NCI-H187 treated with DMSO at 0.1 percent for 48 hours (cell line): Measurements from ENCODE around the gene MRPL52.
"Not testable (repeated sequence)": the region's sequence is repeated elsewhere in the genome, so short reads cannot be mapped to it uniquely, and the experiment has no call there.

Experiments used
- DNase-seq: peaks from one replicate; lab custom pipeline; 2025; lab: John Stamatoyannopoulos, UW

The MRPL52 gene

DNA sequence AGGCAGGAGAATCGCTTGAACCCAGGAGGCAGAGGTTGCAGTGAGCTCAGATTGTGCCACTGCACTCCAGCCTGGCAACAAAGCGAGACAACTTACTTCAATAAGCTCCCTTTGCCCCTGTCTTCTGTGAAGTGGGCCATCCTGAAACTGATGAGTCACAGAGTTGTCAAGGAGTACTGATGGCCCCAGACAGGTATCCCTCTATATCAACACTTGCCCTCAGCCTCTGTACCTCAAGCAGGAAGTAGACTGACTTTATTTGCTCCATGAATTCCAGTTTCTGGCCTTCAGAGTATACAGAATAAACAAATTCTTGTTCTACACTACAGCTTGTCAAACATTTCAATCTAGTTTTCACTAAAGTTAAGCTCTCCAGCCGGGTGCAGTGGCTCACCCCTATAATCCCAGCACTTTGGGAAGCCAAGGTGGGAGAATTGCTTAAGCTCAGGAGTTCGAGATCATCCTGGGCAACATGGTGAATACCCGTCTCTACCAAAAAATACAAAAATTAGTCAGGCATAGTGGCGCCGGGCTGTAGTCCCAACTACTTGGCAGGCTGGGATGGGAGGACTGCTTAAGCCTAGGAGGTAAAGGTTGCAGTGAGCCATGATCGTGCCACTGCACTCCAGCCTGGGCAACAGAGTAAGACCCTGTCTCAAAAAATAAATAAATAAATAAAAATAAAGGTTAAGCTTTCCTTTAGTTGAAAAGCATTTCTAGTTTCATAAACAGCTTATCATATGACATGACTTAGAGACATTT lies 25.5 kb downstream of the MRPL52 start:
- no peak for DNase-seq

DNA sequence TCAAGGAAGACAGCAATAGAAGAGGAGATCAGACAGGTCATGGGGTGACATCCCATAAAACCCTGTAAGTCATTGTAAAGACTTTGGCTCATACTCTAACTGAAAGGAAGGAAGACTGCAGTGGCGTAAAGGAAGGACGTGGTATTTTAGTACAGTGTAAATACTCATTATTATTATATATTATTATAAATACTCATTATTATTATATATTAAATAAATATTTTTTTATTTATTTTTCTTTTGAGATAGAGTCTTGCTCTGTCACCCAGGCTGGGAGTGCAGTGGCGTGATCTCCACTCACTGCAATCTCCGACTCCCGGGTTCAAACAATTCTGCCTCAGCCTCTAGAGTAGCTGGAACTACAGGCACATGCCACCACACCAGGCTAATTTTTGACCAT lies 26.7 kb downstream of the MRPL52 start:
- no peak for DNase-seq

DNA sequence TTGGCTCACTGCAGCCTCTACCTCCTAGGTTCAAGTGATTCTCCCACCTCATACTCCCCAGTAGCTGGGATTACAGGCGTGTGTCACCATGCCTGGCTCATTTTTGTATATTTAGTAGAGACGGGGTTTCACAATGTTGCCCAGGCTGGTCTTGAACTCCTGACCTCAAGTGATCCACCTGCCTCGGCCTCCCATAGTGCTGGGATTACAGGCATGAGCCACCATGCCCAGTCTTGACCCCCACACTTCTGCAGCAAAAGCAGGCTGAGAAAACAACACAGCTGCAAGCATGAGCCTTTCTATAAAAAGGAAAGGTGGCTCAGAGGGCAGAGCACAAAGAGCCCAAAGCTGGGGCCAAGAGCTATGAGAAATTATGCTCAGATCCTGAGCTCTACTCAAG lies 30.7 kb downstream of the MRPL52 start:
- not testable (repeated sequence) for DNase-seq

DNA sequence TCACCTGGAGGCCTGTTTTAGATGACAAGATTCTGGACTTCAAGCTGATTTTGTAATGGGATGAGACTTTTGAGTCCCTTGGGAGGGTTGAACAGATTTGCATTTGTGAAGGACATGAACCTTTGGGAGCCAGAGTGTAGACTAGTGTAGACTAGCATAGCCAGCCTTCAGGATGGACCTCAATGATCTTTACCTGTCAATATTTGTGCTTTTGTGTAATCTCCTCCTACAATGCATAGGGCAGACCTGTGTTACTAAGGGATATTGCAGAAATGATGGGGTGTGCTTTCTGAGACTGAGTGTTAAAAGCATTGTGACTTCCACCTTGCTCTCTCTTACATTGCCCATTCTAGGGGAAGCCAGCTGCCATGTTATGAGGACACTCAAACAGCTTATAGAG lies 32.0 kb downstream of the MRPL52 start:
- no peak for DNase-seq

DNA sequence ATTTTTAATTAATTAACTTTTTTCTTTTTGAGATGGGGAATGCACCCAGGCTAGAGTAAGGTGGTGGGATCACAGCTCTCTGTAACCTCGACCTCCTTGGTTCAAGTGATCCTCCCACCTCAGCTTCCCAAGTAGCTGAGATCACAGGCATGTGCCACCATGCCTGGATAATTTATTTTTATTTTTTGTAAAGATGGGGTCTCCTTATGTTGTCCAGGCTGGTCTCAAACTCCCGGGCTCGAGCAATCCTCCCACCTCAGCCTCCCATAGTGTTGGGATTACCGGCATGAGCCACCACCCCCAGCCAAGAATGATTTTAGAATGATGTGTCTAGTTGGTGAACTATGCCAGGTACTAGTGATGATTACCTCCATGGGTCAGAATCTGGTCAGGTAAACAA lies 35.3 kb downstream of the MRPL52 start:
- DNase-seq = no peak

DNA sequence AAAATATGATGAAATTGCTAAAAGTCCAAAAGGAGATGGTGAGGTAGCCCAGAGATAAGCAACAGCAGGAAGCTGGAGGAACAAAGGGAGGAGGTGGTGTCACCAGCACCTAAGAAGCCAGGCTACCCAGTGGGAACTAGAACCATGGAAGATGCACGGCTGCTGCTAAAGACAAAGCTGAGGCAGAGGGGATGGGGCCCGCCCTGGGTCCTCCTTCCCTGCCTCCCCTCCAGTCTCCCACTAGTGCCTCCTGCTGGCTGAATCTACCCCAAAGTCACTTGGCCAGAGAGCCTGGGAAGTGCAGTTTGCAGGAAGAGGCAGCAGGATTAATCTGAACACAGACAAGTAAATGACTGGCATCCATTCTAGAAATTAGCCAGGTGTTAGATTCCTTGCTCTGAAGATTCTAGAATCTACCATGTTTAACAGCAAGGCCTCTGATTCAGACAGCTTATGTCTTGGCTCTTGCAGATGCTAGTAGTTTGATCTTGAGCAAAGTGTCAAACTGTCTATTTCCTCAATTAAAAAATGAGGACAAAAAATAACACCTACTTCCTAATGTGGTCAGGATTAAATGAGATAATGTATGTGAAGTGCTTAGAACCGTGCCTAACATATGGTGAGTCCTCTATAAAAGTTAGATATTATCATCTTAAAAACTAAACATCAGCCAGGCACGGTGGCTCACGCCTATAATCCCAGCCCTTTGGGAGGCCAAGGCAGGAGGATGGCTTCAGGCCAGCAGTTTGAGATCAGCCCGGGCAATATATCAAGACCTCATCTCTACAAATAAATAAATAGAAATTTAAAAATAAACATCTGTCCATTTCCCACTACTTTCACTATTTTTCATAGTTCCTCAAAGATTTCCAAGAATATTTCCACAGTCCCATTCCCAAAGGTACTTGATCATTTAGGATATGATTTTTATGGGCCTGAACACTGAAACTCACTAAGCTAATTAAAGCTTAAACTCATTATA lies 36.0 kb downstream of the MRPL52 start:
- no peak for DNase-seq

DNA sequence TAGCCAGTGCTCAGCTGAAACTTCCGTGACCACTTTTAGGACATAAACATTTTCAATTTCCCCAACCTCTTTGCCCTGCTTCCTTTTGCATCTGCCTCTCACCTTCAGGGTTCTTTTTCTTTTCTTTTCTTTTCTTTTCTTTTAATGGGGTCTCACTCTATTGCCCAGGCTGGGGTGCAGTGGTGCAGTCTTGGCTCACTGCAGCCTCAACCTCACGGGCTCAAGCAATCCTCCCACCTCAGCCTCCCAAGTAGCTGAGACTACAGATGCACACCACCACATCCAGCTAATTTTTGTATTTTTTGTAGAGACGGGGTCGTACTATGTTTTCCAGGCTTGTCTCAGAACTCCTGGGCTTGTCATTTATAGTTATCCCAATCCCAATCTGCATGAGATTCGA lies 37.2 kb downstream of the MRPL52 start:
- no peak for DNase-seq

DNA sequence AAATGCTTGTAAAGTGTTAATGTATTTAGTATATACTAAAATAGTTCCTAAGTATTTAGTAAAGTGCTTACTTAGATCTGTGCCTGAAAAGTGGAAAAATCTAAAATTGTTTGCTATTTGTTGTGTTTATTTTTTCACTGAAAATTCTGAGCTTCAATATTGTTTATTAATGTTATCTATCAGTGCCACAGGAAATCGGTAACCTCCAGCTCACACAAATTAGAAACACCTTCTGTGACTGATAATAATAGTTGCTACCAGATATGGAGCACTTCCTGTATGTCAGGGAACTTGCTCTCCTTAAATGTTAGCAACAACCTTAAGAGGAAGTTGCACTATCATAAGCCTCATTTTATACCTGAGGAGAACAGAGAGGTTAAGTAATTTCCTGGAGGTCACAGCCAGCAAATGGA lies 41.1 kb downstream of the MRPL52 start:
- no peak for DNase-seq

DNA sequence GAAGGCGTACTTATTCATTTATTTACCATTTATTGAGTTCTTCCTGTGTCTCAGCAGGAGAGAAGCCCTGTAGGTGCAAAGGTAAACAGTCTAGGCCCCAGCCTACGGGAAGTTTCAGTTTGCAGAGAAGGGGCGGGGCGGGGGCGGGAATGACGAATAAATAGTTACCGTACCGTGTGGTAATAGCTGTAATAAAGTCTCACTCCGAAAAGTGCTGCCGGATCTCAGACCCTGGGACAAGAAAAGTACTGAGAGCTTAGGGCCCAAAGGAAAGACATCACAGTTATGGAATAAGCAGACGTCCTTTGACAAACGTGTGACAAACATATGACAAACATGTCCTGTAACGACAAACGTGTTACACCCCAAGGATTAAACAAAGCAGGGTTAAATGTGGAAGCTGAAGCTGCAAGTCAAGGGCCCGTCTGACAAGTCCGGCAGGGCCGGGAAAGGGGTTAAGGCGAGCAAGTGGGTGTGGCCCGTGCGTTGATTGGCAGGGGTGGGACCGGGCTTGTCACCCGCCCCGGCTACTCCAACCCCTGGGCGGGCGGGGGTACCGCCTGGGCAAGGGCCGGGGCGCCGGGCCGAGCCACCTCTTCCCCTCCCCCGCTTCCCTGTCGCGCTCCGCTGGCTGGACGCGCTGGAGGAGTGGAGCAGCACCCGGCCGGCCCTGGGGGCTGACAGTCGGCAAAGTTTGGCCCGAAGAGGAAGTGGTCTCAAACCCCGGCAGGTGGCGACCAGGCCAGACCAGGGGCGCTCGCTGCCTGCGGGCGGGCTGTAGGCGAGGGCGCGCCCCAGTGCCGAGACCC lies 41.7 kb downstream of the MRPL52 start, which contains the start of gene LRP10:
LRP10 (plus strand) TSS at position 517 of the 809 bp plus-strand sequence. CDS start 564 bp downstream, outside the sequence.
- no peak for DNase-seq

DNA sequence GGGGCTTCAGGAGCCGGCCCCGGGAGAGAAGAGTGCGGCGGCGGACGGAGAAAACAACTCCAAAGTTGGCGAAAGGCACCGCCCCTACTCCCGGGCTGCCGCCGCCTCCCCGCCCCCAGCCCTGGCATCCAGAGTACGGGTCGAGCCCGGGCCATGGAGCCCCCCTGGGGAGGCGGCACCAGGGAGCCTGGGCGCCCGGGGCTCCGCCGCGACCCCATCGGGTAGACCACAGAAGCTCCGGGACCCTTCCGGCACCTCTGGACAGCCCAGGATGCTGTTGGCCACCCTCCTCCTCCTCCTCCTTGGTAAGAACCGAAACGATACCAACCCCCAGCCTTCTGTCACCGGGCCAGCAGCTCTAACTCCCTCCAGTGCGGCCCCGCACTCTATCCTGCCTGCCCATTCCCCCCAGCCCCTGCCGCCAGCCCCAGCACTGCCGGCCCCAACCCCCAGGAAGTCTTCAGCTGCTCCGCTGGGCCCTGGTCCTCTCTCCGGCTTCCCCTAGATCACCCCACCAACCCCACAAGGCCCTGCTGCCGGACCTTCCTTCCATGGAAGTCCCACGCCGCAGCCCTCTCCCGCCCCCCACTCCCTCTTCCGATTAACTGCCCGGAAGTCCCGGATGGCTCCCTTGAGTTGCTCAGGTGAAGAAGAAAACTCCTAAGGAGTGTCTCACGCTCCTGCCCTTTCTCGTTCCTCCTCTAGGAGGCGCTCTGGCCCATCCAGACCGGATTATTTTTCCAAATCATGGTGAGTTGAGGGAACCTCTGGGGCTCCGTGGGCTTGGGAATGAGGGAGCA lies 42.5 kb downstream of the MRPL52 start:
- DNase-seq = no peak

DNA sequence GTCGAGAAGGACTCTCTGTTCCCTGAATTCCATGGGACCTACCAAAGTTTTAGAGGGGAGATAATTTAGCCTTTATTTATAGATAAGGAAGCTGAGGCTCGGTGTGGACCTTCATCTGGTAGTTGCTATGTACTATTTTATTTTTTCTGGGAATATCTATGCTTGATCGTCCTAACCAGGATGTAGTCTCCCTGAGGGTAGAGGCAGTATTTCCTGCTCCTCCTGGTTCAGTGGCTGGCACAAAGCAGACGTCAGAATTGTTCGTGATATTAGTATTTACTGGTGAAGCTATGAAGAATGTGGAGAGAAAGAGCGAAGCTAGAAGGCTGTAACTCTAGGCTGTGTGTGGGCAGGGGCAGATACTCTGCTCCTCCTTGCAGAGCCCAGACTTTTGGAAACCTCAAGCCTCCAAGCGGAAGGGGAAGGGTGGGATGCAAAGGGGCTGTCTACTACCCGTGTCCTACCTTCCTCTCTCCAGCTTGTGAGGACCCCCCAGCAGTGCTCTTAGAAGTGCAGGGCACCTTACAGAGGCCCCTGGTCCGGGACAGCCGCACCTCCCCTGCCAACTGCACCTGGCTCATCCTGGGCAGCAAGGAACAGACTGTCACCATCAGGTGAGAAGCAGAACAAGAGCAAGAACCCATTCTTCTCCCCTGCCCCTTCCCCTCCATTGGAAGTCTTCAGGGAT lies 43.3 kb downstream of the MRPL52 start:
- no peak for DNase-seq

DNA sequence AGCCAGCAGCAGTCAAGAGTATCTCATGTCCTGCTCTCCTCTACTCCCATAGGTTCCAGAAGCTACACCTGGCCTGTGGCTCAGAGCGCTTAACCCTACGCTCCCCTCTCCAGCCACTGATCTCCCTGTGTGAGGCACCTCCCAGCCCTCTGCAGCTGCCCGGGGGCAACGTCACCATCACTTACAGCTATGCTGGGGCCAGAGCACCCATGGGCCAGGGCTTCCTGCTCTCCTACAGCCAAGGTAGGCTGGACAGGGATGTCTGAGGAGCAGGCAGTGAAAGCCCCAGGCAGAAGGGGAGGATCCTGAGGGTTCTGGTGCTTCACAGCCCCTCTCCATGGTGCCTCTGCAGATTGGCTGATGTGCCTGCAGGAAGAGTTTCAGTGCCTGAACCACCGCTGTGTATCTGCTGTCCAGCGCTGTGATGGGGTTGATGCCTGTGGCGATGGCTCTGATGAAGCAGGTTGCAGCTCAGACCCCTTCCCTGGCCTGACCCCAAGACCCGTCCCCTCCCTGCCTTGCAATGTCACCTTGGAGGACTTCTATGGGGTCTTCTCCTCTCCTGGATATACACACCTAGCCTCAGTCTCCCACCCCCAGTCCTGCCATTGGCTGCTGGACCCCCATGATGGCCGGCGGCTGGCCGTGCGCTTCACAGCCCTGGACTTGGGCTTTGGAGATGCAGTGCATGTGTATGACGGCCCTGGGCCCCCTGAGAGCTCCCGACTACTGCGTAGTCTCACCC lies 45.5 kb downstream of the MRPL52 start:
- no peak for DNase-seq

DNA sequence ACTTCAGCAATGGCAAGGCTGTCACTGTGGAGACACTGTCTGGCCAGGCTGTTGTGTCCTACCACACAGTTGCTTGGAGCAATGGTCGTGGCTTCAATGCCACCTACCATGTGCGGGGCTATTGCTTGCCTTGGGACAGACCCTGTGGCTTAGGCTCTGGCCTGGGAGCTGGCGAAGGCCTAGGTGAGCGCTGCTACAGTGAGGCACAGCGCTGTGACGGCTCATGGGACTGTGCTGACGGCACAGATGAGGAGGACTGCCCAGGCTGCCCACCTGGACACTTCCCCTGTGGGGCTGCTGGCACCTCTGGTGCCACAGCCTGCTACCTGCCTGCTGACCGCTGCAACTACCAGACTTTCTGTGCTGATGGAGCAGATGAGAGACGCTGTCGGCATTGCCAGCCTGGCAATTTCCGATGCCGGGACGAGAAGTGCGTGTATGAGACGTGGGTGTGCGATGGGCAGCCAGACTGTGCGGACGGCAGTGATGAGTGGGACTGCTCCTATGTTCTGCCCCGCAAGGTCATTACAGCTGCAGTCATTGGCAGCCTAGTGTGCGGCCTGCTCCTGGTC lies 46.1 kb downstream of the MRPL52 start:
- no peak for DNase-seq

DNA sequence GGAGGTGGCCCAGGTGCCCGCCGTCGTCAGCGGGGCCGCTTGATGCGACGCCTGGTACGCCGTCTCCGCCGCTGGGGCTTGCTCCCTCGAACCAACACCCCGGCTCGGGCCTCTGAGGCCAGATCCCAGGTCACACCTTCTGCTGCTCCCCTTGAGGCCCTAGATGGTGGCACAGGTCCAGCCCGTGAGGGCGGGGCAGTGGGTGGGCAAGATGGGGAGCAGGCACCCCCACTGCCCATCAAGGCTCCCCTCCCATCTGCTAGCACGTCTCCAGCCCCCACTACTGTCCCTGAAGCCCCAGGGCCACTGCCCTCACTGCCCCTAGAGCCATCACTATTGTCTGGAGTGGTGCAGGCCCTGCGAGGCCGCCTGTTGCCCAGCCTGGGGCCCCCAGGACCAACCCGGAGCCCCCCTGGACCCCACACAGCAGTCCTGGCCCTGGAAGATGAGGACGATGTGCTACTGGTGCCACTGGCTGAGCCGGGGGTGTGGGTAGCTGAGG lies 47.4 kb downstream of the MRPL52 start:
- no peak for DNase-seq

DNA sequence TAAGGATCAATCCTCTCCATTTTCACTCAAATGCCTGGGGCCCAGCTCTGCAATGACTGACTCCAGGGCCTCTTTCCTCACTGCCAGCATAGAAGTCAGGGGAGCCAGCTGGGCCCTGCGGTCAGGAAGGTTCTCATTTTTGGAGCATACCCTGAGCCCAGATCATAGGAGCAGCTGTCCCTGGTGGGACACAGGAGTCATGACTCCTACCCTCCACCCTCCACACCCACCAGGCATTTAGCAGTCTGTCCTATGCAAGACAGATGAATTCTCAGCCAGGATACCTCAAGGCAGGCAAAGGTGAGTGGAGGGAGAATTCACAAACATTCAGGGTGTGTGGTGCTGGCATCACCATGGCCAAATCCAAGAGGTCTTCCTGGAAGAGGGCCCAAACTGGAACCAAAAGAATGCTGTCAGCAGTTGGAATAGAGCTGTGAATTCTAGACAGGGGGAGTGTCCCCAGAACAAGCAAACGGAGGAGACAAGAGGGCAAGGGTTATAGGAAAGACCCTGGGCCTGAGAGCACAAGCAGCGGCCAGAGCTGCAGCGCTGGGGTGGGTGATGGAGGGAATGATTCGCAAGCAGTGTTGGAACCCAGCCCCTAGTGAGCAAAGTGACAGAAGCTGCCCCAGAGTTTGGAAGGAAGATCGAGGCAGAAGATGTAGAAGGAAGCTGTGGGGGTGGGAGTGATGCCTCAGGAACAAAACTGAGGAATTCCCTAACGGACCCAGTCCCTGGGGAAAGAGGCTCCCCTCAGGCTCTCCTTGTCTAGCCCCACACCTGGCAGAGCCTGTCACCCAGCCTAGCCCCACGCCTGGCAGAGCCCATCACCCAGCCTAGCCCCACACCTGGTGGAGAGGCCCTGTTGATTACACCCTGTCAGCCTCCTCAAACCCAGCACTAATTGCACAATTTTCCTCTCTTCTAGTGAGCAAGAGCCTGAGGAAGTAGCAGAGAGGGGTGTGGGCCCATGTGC lies 48.9 kb downstream of the MRPL52 start:
- DNase-seq = no peak

DNA sequence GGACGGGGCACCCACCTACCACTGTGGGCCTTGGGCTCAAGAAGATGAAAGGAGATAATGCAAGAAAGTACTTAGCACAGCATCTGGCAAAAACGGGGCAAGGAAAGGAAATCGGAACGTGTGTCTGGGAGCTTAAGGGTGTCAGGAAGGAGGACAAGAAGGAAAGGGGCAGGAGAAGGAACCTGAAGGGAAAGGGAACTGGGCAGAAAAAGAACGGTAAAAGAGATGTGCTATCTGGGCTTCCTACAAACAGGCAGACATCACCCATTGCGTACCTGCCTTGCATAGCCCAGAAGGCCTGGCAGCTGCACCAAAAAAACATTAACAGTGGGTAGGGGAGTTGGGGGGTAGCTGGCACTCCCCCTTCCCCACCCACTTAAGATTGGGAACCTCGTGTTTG lies 52.4 kb downstream of the MRPL52 start:
- no peak for DNase-seq

DNA sequence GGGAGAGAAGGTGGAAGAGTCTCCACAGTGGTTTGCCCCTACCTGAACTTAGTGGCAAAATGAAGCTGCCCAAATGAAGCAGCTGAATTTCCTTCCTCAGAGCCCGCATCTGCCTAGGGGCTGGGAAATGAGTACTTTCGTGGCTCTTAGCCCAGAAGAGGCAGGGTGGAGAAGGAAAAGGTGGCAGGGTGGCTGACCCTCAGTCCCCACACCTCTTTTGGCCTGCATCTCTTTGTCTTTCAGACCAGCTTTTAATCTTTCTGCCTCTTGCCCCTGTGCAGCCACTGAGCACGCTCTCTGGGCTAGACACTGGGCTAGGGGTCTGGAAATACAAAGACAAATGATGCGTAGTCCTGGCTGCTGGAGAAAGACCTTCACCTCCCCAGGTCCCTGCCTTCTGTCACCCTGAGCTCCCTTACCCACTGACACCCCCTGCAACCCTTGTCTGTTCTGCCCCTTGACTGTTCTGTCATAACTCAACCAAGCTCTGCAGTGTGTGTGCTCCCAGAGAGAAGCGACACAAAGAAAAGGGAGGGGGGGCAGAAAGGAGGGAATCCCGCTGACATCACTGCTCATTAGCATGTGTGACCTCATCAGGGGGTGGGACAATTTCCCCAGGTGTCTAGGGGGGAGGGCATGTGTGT lies 53.0 kb downstream of the MRPL52 start:
- peak; percentile 19 for DNase-seq
